ENCODE measurements around the gene IQCH. TPM values are rescaled to one million over a fixed set of nuclear protein-coding genes. Genes with fewer than 3 reads are reported as not detected.
A peak's percentile ranks its signal among the peaks of the same experiment; 100 is the strongest.

Gene IQCH
- polyA plus RNA-seq, 1 donor (not counting 4 experiments of a cell fraction or from before 2014, with no cell fraction given): 2.6 TPM

- Histone ChIP-seq H3K9ac (ENCODE audit: control insufficient read depth, extremely low read depth, insufficient read depth, low read length) (no peak overlapping the region), H3K9me1 (ENCODE audit: control insufficient read depth, extremely low read depth, insufficient read depth, low read length) (no peaks in the 10 kb centered on the region), H3K4me2 (ENCODE audit: control insufficient read depth, extremely low read depth, insufficient read depth, low read depth, low read length) (no peak overlapping the region), H3K27me3 (ENCODE audit: control insufficient read depth, extremely low read depth, insufficient read depth, low read length) (no peaks in the 10 kb centered on the region), H3K36me3 (ENCODE audit: control insufficient read depth in 2 of 2, extremely low read depth in 1 of 2, insufficient read depth in 2 of 2, low read length in 2 of 2) (peaks cover 3 to 14% of the 10 kb centered on the region in 2 experiments), H4K20me1 (ENCODE audit: control insufficient read depth, extremely low read depth, insufficient read depth, low read length) (no peaks in the 10 kb centered on the region), H2AFZ (ENCODE audit: control insufficient read depth, low read length) (no peak overlapping the region), H3K9me3 (ENCODE audit: control insufficient read depth, low read depth, low read length) (no peaks in the 10 kb centered on the region), H3K79me2 (ENCODE audit: control insufficient read depth, insufficient read depth, low read length) (no peaks in the 10 kb centered on the region), H3K4me1 (ENCODE audit: control insufficient read depth, extremely low read depth, insufficient read depth, low read length) (no peaks in the 10 kb centered on the region), H3K4me3 (ENCODE audit: control insufficient read depth in 2 of 3, extremely low read depth in 1 of 3, insufficient read depth in 2 of 3, low read depth in 1 of 3, low read length in 3 of 3) (no peak overlapping the region), H3K27ac (ENCODE audit: control insufficient read depth, insufficient read depth, low read length) (no peak overlapping the region)
- dilution Hi-C loops (cut with MboI; ENCODE audit: extremely low pct_ligation_motif_present, low sequenced_read_pairs): no loop called here
- no peak for DNase-seq (ENCODE audit: low read depth, low spot score)
- no peak for TF ChIP-seq EZH2 (IDR thresholded peaks at IDR 0.05; ENCODE audit: low read length)
- no peak for FAIRE-seq
Observed at GRCh38 chr15:67216859-67217258, 37.7 kb upstream of the IQCH start.

- TF ChIP-seq EZH2 (IDR thresholded peaks at IDR 0.05; ENCODE audit: low read length) (no peak), CTCF (optimal IDR thresholded peaks at IDR 0.05 in 1 of 3, IDR thresholded peaks at IDR 0.05 in 1 of 3, conservative IDR thresholded peaks at IDR 0.05 in 1 of 3; ENCODE audit: extremely low read depth in 1 of 3, insufficient read depth in 2 of 3, low read length in 3 of 3) (no peak)
- Histone ChIP-seq H3K79me2 (ENCODE audit: control insufficient read depth, insufficient read depth, low read length) (peaks cover 8% of the 10 kb centered on the region), H3K9me1 (ENCODE audit: control insufficient read depth, extremely low read depth, insufficient read depth, low read length) (no peaks in the 10 kb centered on the region), H3K27me3 (ENCODE audit: control insufficient read depth, extremely low read depth, insufficient read depth, low read length) (no peaks in the 10 kb centered on the region), H3K4me2 (ENCODE audit: control insufficient read depth, extremely low read depth, insufficient read depth, low read depth, low read length) (no peak overlapping the region), H3K27ac (ENCODE audit: control insufficient read depth, insufficient read depth, low read length) (no peak overlapping the region), H2AFZ (ENCODE audit: control insufficient read depth, low read length) (no peak overlapping the region), H3K36me3 (ENCODE audit: control insufficient read depth in 2 of 2, extremely low read depth in 1 of 2, insufficient read depth in 2 of 2, low read length in 2 of 2) (peaks cover 3 to 14% of the 10 kb centered on the region in 2 experiments), H3K4me1 (ENCODE audit: control insufficient read depth, extremely low read depth, insufficient read depth, low read length) (peaks cover 10% of the 10 kb centered on the region), H3K9me3 (ENCODE audit: control insufficient read depth, low read depth, low read length) (no peaks in the 10 kb centered on the region), H3K4me3 (ENCODE audit: control insufficient read depth in 2 of 3, extremely low read depth in 1 of 3, insufficient read depth in 2 of 3, low read depth in 1 of 3, low read length in 3 of 3) (no peak overlapping the region), H4K20me1 (ENCODE audit: control insufficient read depth, extremely low read depth, insufficient read depth, low read length) (no peaks in the 10 kb centered on the region), H3K9ac (ENCODE audit: control insufficient read depth, extremely low read depth, insufficient read depth, low read length) (no peak overlapping the region)
- dilution Hi-C loops (cut with MboI; ENCODE audit: extremely low pct_ligation_motif_present, low sequenced_read_pairs): no loop called here
- FAIRE-seq: peak; percentile 13
- DNase-seq (ENCODE audit: low read depth, low spot score): no peak
Observed at GRCh38 chr15:67218428-67218827, 36.2 kb upstream of the IQCH start.

GRCh38 chr15:67219288-67219687 lies 35.3 kb upstream of the IQCH start:
- no peak overlapping the region for H2AFZ ChIP-seq (ENCODE audit: control insufficient read depth, low read length)
- FAIRE-seq (no peak), DNase-seq (ENCODE audit: low read depth, low spot score) (no peak)
- dilution Hi-C loops (cut with MboI; ENCODE audit: extremely low pct_ligation_motif_present, low sequenced_read_pairs): no loop called here
- no peaks in the 10 kb centered on the region for H4K20me1 ChIP-seq (ENCODE audit: control insufficient read depth, extremely low read depth, insufficient read depth, low read length)
- TF ChIP-seq CTCF (optimal IDR thresholded peaks at IDR 0.05 in 1 of 3, IDR thresholded peaks at IDR 0.05 in 1 of 3, conservative IDR thresholded peaks at IDR 0.05 in 1 of 3; ENCODE audit: extremely low read depth in 1 of 3, insufficient read depth in 2 of 3, low read length in 3 of 3): no peak
- no peak for TF ChIP-seq EZH2 (IDR thresholded peaks at IDR 0.05; ENCODE audit: low read length)
- H3K4me2 ChIP-seq (ENCODE audit: control insufficient read depth, extremely low read depth, insufficient read depth, low read depth, low read length): no peak overlapping the region
- no peak overlapping the region for H3K9ac ChIP-seq (ENCODE audit: control insufficient read depth, extremely low read depth, insufficient read depth, low read length)
- peaks cover 3% of the 10 kb centered on the region for H3K9me1 ChIP-seq (ENCODE audit: control insufficient read depth, extremely low read depth, insufficient read depth, low read length)
- no peak overlapping the region for H3K27ac ChIP-seq (ENCODE audit: control insufficient read depth, insufficient read depth, low read length)
- no peaks in the 10 kb centered on the region for H3K27me3 ChIP-seq (ENCODE audit: control insufficient read depth, extremely low read depth, insufficient read depth, low read length)
- peaks cover 18% of the 10 kb centered on the region for H3K4me1 ChIP-seq (ENCODE audit: control insufficient read depth, extremely low read depth, insufficient read depth, low read length)
- no peaks in the 10 kb centered on the region for H3K9me3 ChIP-seq (ENCODE audit: control insufficient read depth, low read depth, low read length)
- peaks cover 4 to 14% of the 10 kb centered on the region in 2 experiments for H3K36me3 ChIP-seq (ENCODE audit: control insufficient read depth in 2 of 2, extremely low read depth in 1 of 2, insufficient read depth in 2 of 2, low read length in 2 of 2)
- peaks cover 13% of the 10 kb centered on the region for H3K79me2 ChIP-seq (ENCODE audit: control insufficient read depth, insufficient read depth, low read length)
- H3K4me3 ChIP-seq (ENCODE audit: control insufficient read depth in 2 of 3, extremely low read depth in 1 of 3, insufficient read depth in 2 of 3, low read depth in 1 of 3, low read length in 3 of 3): no peak overlapping the region
